CD14-positive monocyte (primary cell): Measurements from ENCODE around the gene C1orf185. TPM values are rescaled to one million over a fixed set of nuclear protein-coding genes. Genes with fewer than 3 reads are reported as not detected.
"Not testable (repeated sequence)": the region's sequence is repeated elsewhere in the genome, so short reads cannot be mapped to it uniquely, and the experiment has no call there.

Source experiments
- DNase-seq, 3 donors: peaks; one replicate each; pipeline ENCODE4 v3.0.0-alpha.2; 2011 to 2022
- H2AFZ ChIP-seq: 2 replicates; pipeline ENCODE4 v1.6.0; 2012; ENCODE audit warnings: mild to moderate bottlenecking, low read depth, low read length, inconsistent platforms; ENCODE audit not compliant: insufficient read depth, poor library complexity, severe bottlenecking
- H3K27ac ChIP-seq, 2 donors: 1 replicate in 1 of 2; 2 replicates in 1 of 2; pipeline ENCODE4 v1.5.1; 2012 to 2013; ENCODE audit warnings: low read length in 2 of 2, control low read depth in 1 of 2, inconsistent platforms in 1 of 2, low read depth in 1 of 2, mild to moderate bottlenecking in 1 of 2
- H3K27me3 ChIP-seq, 2 donors: one replicate each; pipeline versions ENCODE4 v1.6.0 to v1.6.1; 2011 to 2013; ENCODE audit warnings: low read length in 2 of 2; ENCODE audit not compliant: control insufficient read depth in 2 of 2, insufficient read depth in 2 of 2
- H3K36me3 ChIP-seq, 2 donors: replicated peaks in 1 of 2; 1 replicate in 1 of 2; 2 replicates in 1 of 2; pipeline versions ENCODE4 v1.5.1 to v1.6.1; 2012 to 2013; ENCODE audit warnings: low read length in 2 of 2, control low read depth in 1 of 2, inconsistent platforms in 1 of 2, mild to moderate bottlenecking in 1 of 2; ENCODE audit not compliant: insufficient read depth in 2 of 2, control insufficient read depth in 1 of 2
- H3K4me1 ChIP-seq, 2 donors: 1 replicate in 1 of 2; 2 replicates in 1 of 2; pipeline versions ENCODE4 v1.5.1 to v1.6.1; 2012 to 2013; ENCODE audit warnings: low read length in 2 of 2, control low read depth in 1 of 2, inconsistent platforms in 1 of 2, mild to moderate bottlenecking in 1 of 2, moderate library complexity in 1 of 2; ENCODE audit not compliant: insufficient read depth in 2 of 2, control insufficient read depth in 1 of 2
- H3K4me2 ChIP-seq: replicated peaks from 2 replicates; pipeline ENCODE3; 2012; ENCODE audit warnings: low read length, moderate library complexity, mild to moderate bottlenecking; ENCODE audit not compliant: poor library complexity, severe bottlenecking; ENCODE audit errors: extremely low read depth
- H3K4me3 ChIP-seq, 3 experiments: fragments of 200-600 bp in 1 of 3; sonication (generic) in 1 of 3; replicated peaks in 1 of 3; 1 replicate in 2 of 3; 2 replicates in 1 of 3; pipeline ENCODE4 v1.5.1; 2011 to 2013; ENCODE audit warnings: low read length in 3 of 3, mild to moderate bottlenecking in 3 of 3, control low read depth in 2 of 3, low read depth in 2 of 3, inconsistent platforms in 1 of 3, moderate library complexity in 1 of 3
- H3K79me2 ChIP-seq: 2 replicates; pipeline ENCODE4 v1.6.0; 2012; ENCODE audit warnings: mild to moderate bottlenecking, control low read depth, inconsistent platforms, low read length, moderate library complexity; ENCODE audit not compliant: insufficient read depth
- H3K9ac ChIP-seq: 2 replicates; pipeline ENCODE4 v1.6.0; 2017; ENCODE audit warnings: low read length, mild to moderate bottlenecking; ENCODE audit not compliant: insufficient read depth, poor library complexity, severe bottlenecking
- H3K9me3 ChIP-seq, 2 donors: replicated peaks in 1 of 2; 1 replicate in 1 of 2; 2 replicates in 1 of 2; pipeline versions ENCODE4 v1.5.1 to v1.6.1; 2012 to 2013; ENCODE audit warnings: low read length in 2 of 2, control low read depth in 1 of 2; ENCODE audit not compliant: control insufficient read depth in 1 of 2, insufficient read depth in 1 of 2
- H4K20me1 ChIP-seq: 2 replicates; pipeline ENCODE4 v1.6.0; 2012; ENCODE audit warnings: mild to moderate bottlenecking, low read length, control low read depth, moderate library complexity; ENCODE audit not compliant: insufficient read depth
- H3K27ac Mint-ChIP-seq, 7 donors: one replicate each; pipeline ENCODE4 v1.8.0; 2020; ENCODE audit warnings: mild to moderate bottlenecking in 7 of 7, mixed read lengths in 7 of 7, moderate library complexity in 6 of 7, inconsistent platforms in 2 of 7
- H3K27me3 Mint-ChIP-seq, 3 donors: one replicate each; pipeline ENCODE4 v1.8.0; 2021 to 2022; ENCODE audit warnings: low read depth in 3 of 3, mild to moderate bottlenecking in 3 of 3, mixed read lengths in 3 of 3, moderate library complexity in 3 of 3, inconsistent platforms in 1 of 3
- H3K36me3 Mint-ChIP-seq, 2 donors: one replicate each; pipeline ENCODE4 v1.8.0; 2020; ENCODE audit warnings: mixed read lengths in 2 of 2, inconsistent platforms in 1 of 2, mild to moderate bottlenecking in 1 of 2
- H3K4me1 Mint-ChIP-seq: one replicate; pipeline ENCODE4 v1.8.0; 2020; ENCODE audit warnings: mild to moderate bottlenecking, mixed read lengths
- H3K4me3 Mint-ChIP-seq, 2 donors: one replicate each; pipeline ENCODE4 v1.8.0; 2020; ENCODE audit warnings: mild to moderate bottlenecking in 2 of 2, mixed read lengths in 2 of 2, moderate library complexity in 1 of 2
- H3K9me3 Mint-ChIP-seq, 7 donors: one replicate each; pipeline ENCODE4 v1.8.0; 2020 to 2022; ENCODE audit warnings: mixed read lengths in 7 of 7, mild to moderate bottlenecking in 6 of 7, moderate library complexity in 6 of 7, inconsistent platforms in 2 of 7
- CTCF ChIP-seq: fragments of 200-600 bp; IDR thresholded peaks from one replicate; pipeline ENCODE4 v1.8.0; 2022; ENCODE audit warnings: antibody characterized with exemption, mild to moderate bottlenecking
- WGBS: methylation state at CpG from one replicate; pipeline ENCODE4 v1.1.5; 2013; ENCODE audit warnings: missing lambda C conversion rate; ENCODE audit not compliant: insufficient coverage; 5-methylcytosine and 5-hydroxymethylcytosine counted together
- intact Hi-C, 2 donors: fragments of 100-400 bp; cut with micrococcal nuclease; formaldehyde crosslinking; loops; one replicate each; pipeline versions ENCODE4 v1.15.0 to v1.15.1; 2023
- polyA plus RNA-seq, 3 donors: library from polyadenylated mRNA; depleted of rRNA in 1 of 3; unstranded in 2 of 3; stranded (reverse) in 1 of 3; fragments of 300-500 nt in 2 of 3; fragments of >200 nt in 1 of 3; fragmentation: Illumina TruSeq in 2 of 3; gene quantifications; 1 replicate in 2 of 3; 2 replicates in 1 of 3; pipeline ENCODE4 v1.2.3, GENCODE V29; 2012 to 2021

The C1orf185 gene
- polyA plus RNA-seq, 3 donors = not detected

GRCh38 chr1:51120629-51121028 is 18.6 kb downstream of the C1orf185 start:
- intact Hi-C loops = no loop called here
- Mint-ChIP-seq H3K36me3 (no peaks in the 10 kb centered on the region), H3K4me1 (no peaks in the 10 kb centered on the region), H3K9me3 (peaks cover 0 to 3% (median 0%) of the 10 kb centered on the region in 7 donors), H3K27me3 (peaks cover 0 to 17% (median 8%) of the 10 kb centered on the region in 3 donors), H3K27ac (no peak overlapping the region), H3K4me3 (no peak overlapping the region)
- no peak overlapping the region for H2AFZ ChIP-seq
- H3K4me3 ChIP-seq = no peak overlapping the region
- no peaks in the 10 kb centered on the region for H3K79me2 ChIP-seq
- H3K9ac ChIP-seq = no peak overlapping the region
- no CpG with 5 or more reads among the region's 2 CpGs for WGBS
- no peaks in the 10 kb centered on the region for H3K36me3 ChIP-seq
- DNase-seq = no peak
- TF ChIP-seq CTCF = no peak
- H3K27me3 ChIP-seq = peaks cover 0 to 2% of the 10 kb centered on the region in 2 donors
- H4K20me1 ChIP-seq = no peaks in the 10 kb centered on the region
- no peaks in the 10 kb centered on the region for H3K4me1 ChIP-seq
- no peak overlapping the region for H3K4me2 ChIP-seq
- no peaks in the 10 kb centered on the region for H3K9me3 ChIP-seq
- no peak overlapping the region for H3K27ac ChIP-seq

DNA sequence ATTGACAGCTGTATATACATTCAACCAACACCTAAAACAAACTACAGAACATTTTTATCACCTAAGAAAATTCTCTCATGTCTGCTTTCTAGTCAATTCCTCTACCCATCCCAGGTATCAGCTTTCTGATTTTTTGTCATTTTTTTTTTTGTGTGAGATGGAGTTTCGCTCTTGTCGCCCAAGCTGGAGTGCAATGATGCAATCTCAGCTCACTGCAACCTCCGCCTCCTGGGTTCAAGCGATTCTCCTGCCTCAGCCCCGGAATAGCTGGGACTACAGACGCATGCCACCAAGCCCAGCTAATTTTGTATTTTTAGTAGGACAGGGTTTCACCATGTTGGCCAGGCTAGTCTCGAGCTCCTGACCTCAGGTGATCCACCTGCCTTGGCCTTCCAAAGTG is 25.1 kb downstream of the C1orf185 start:
- H3K9me3 Mint-ChIP-seq, H3K4me1 Mint-ChIP-seq, DNase-seq, H3K79me2 ChIP-seq, H3K9me3 ChIP-seq, H3K27ac ChIP-seq, H3K4me2 ChIP-seq, H3K4me3 ChIP-seq, H3K27ac Mint-ChIP-seq, intact Hi-C loops, H3K4me1 ChIP-seq, H3K36me3 ChIP-seq, H3K27me3 ChIP-seq, H3K27me3 Mint-ChIP-seq, H3K36me3 Mint-ChIP-seq, H2AFZ ChIP-seq, H4K20me1 ChIP-seq, H3K9ac ChIP-seq, H3K4me3 Mint-ChIP-seq: not testable (repeated sequence)
- 94% methylated on average over 3 of the region's 7 CpGs for WGBS
